GM21423 (cell line): Measurements from ENCODE around the gene BRWD1.

Experiments
- ATAC-seq: cut with Tn5 transposase; IDR thresholded peaks from one replicate; pipeline ENCODE4 v1.9.1; 2021; ENCODE audit warnings: mild to moderate bottlenecking, moderate library complexity; ENCODE audit not compliant: unreplicated experiment

The BRWD1 gene

DNA sequence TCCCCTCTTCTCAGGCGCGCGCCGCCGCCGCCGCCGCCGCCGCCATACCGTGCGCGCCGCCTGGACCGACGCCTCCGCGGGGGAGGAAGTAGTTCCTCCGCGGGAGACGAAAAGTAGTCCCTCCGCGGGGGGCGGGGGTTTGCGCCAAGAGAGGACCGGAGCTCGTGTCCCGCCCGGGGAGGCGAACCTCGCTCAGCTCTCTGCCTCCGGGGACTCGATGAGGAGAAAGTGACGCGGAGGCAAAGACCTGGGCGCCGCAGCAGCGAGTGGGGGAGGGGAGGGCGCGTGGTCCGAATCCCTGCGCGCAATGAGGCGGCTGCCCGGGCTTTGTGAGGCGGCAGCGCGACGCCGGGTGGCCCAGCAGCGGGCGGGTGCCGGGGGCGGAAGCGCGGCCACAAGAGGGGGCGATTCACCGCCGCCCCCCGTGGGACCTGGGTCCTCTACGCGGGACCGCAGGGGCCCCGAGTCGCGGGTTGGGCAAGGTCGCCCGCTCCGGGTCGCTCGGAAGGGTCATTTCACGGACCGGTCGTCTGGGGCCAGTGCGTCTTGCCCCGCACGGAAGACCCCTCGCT lies at the start of gene BRWD1:
TSS of gene BRWD1 (minus strand) at position 62 of the 572 bp plus-strand sequence. CDS start 141 bp downstream, outside the sequence.
- ATAC-seq: peak; percentile 49

DNA sequence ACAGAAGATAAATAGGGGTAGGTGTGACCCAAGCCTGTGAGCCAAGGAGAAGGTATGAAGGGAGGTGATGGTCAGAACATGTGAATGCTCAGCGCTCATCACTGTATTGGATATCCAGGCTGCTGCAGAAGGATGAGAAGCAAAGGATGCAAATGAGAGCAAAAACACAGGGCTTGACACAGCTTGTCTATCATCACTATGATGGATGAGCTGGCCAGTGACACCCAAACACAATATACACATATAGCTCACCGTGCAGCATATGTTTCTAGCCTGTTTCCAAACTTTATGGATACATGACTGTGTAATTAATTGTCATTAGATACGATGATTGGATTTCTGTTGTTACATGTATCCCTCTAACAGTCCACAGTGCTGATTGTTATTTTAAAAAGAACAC lies 49.3 kb upstream of the BRWD1 start:
- no peak for ATAC-seq

DNA sequence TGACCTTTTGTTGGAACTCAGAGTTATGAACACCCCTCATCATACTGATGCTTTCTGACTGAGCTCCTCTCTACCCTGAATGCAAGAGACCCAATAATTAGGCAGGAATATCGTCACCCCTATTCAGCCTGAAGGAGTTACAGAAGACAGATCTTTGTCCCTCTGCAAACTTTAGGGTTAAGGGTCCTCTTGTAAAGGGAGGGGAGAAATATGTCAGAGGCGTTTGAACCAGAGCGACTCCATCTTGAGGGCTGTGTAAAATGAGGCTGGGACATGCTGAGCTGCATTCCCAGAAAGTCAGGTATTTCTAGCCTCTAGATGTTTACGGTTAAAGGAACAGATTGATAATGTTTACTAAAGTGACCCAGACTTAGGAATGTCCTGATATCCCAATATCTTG lies 46.0 kb upstream of the BRWD1 start:
- ATAC-seq: no peak

DNA sequence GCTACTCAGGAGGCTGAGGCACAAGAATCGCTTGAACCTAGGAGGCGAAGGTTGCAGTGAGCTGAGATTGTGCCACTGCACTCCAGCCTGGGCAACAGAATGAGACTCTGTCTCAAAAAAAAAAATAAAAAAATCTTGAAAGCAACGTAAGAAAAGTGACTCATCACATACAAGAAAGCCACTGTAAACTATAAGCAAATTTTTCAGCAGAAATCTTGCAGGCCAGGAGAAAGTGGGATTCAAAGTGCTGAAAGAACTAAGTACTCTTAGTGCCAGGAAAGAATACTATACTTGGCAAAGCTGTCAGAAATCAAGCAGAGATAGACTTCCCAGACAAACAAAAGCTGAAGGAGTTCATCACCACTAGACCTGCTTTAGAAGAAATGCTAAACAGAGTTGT lies 39.9 kb upstream of the BRWD1 start:
- ATAC-seq: no peak

DNA sequence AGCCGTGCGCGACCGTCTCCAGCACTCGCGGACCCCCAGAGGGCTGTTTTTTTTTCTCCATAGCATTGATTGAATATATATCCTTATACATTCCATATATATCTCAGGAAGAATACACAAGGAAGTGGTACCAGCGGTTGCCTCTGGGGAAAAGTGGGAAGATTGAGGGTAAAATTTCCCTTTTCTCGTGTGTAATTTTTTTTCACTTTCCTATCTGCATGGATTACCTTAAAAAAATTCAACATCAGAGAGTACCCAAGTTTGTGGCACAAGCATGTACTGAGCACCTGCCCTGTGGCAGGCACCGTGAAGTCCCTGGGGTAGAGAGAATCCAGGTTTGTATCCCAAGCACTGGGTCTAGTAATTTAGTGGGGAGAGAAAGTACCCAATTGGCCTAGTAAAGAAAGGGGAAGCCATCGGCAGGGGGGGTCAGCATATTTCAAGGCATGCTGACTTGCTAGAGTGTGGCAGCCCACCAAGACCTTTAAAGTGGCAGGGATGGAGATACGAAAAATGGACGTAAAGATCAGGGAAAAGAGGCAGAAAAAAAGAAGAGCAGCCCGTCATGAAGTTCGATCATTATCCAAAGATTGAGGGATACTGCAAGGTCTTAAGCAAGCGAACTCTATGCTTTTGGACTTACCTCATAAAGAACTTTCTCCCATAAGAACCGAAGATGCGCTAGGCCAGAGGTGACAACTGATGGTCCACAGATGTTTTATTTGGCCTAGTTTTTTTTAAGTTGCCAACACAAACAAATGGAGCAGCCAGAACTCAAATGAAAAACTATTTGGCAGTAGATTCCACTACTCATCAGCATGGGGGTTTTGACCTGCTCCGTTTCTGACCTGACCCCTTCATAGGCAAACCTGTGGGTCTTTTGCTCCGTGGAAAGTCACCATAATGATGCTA lies 36.9 kb upstream of the BRWD1 start:
- ATAC-seq: no peak

DNA sequence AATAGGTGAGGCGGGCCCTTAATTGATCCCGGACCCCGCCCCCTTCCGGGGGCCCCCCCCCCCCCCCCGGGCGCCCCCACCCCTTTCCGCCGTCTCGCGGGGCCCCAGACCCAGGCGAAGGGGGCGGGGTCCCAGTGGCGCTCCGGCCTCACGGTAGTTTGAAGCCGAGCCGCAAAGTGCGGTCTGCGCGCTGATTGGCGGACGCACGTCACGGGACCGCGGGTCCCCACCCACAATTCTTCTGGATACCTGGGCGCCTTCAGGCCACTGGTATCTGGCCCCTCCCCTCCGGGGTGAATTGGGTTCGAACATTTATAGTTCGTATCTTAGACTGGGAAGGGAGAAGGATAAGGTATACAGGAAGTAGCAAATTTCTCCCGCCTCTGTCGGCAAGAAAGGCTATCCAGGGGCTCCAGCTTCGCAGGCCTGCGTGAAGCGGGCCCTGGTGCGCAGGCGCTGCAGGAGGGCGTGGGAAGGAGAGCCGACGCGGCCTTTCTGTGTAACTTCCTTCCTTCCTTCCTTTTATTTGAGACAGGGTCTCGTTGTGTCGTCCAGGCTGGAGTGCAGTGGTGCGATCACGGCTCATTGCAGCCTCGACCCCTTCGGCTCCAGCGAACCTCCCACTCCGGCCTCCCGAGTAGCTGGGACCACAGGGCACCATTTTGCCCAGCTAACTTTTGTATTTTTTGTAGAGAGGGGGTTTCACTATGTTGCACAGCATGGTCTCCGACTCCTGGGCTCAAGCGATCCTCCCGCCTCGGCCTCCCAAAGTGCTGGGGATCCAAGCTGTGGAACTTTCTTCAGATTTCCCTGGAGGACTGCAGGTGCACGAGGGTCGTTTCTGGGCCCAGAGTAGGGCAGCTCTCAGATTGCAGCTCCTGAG lies 36.0 kb upstream of the BRWD1 start:
- ATAC-seq: peak; percentile 84

DNA sequence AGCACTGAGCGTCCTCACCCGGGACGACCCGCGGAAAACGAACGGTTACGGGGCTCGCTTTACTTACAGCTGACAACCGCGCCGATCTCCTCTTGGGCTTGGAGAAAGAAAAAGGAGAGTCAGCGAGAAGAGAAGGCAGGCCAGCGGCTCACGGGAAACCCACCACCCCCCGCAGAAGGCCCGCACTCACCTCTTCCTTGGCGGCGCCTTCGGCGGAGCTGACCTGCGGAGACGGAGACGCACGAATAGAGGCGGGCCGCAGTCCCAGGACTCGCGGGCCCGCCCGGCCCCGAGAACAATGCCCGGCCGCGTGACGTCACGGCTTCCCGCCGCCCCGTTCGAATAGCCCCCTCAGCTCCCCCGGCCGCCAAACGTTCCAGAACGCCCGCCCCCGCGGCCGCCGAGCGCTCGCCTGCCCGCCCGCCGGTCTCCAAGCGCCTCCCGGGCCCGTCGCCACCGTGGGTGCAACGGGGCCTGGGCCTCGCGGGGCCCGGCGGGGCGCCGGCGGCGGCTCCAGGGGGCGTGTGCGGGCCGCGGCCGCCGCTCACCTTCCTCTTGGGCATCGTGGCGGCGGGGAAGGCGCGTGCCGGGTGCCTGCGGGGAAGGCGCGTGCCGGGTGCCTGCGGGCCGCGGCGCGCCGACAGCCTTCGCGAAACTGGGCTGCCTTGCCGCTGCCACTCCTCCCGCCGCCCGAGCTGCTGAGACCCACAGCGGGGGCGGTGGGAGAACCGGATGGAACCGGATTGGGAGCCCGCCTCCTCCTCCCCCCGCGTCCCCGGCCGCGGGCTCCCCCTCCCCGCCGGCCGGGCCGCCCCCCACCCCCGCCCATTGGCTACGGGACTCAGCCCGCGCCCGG lies 35.2 kb upstream of the BRWD1 start, which contains the start of gene HMGN1:
TSS of gene HMGN1 (minus strand) at position 734 of the 856 bp plus-strand sequence. CDS start at position 563, 171 bp downstream.
- peak; percentile 49 for ATAC-seq

DNA sequence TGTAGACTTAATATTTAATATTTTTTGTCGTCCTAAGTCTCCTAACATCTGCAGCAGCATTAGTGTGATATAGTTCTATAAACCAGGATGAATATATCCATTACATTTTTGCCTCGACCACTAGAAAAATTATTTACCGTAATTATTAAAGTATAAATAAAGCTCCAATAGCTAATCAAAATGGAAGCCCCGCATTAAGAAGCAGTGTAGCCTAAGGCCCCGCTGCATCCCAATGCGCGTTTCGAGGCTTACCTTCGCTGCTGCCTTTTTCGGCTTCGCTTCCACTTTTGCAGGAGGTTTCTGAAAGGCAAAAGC lies 34.6 kb upstream of the BRWD1 start:
- no peak for ATAC-seq

DNA sequence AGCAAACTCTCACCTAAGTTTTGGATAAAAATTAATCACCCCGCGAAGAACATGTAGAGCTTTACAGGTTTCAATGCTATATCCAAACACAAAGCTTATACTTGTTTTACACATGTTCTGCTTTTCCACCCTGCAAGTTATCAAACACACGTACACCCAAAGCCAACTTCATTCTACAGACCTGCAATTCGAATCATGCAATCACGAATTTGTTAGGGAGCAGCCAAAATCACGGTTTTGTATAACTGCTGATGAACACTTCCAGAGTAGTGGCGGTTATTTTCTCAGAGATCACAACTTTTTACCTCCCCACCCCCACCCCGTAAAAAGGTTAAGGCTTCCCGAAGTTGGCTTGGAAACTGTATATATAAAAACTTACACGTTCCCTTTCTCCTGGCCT lies 34.1 kb upstream of the BRWD1 start:
- ATAC-seq: no peak

DNA sequence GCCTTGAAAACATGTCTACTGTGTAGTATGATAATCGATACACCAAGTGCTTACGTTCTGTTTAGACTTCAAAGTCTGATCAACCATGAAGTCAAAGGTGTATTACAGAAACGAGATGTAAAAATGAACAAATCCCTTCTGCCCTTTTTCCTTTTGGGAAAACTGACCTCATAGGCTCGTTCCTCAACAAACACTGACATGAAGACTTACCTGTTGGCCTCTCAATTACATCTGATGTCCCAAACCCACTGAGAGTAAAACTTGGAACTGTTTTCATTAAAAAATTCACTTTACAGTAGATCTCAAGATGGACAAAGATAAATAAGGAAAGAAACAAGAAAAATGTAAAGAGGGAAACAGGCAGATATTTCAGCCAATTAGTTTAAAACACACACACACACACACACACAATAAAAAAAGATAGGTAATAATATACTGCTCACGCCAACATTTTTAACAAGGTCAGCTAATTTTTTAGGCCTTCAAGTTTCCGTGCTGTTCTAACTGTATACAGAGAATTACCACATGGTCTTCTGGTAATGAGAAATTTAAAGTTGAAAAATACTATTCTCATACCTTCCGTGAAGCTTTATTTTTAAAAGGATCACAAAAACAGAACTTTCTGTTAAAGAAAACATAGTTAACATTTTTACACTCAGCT lies 33.4 kb upstream of the BRWD1 start:
- ATAC-seq: no peak

DNA sequence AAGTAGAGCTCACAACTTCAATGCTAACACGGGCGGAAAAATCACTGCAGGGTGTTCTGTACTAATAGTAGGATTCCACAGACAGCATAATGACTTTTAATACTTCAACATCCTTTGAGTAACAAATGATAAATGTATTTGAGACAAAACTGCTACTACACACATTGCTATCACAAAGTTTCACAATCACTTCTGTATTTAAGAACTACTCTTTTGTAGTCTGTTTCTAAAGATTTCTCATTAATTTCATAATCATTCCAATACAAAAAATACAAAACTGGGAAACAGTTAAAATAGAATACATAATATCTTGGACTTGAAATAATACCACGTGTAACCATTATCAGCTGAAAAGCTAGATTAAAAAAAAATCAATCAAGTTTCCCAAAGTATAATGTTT lies 32.8 kb upstream of the BRWD1 start:
- no peak for ATAC-seq

DNA sequence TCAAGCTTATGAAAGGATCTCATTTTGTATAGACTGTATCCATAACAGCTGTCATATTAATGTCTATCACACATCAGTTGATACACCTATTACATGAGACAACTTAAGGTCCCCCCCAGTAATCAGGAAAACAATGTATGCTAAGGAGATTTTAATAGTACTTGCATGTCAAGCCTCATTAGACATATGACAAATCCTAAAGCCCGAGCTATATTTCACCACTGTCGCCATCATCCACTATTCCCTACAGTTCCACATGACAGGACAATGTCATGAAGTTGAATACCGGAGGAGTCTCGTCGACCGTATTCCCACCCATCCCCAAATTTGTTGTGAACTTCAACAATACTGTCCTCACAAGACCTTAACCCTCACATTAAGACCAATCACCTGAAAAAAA lies 32.0 kb upstream of the BRWD1 start:
- ATAC-seq: no peak

DNA sequence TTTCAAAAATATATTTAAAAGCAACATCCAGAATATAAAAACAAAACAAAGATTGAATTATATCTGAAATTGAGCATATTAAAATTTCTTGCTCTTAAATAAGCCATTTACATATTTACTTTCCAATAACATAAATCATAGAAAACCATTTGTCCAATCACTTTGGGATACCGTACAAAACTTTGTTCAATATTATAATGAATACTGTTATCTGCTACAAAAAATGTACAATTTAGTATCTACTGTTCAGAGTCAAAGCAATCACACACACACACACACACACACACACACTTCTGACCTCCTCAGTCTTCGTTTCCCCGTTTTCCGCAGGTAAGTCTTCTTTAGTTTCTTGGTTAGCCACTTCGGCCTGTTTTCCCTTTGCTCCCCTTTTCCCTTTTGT lies 31.4 kb upstream of the BRWD1 start:
- ATAC-seq: no peak

DNA sequence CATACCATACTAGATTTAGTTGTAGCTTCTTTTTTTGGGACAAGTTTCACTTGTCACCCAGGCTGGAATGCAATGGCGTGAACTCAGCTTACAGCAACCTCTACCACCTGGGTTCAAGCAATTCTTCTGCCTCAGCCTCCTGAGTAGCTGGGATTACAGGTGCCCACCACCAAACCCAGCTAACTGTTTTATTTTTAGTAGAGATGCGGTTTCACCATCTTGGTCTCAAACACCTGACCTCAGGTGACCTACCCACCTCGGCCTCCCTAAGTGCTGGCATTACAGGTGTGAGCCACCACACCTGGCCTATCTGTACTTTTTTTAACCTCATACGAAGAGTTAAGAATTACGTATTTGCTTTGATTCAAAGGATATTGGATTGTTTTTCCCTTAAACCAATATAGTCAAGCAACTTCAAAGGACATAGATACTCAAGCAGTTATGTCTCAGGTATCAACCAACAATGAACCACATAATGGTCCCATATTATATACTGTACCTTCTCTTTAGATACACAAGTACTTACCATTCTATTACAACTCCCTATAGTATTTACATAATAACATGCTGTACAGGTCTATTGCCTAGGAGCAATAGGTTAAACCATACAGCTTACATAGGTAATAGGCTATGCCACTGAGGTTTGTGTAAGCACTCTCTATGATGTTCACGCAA lies 28.0 kb upstream of the BRWD1 start:
- no peak for ATAC-seq

DNA sequence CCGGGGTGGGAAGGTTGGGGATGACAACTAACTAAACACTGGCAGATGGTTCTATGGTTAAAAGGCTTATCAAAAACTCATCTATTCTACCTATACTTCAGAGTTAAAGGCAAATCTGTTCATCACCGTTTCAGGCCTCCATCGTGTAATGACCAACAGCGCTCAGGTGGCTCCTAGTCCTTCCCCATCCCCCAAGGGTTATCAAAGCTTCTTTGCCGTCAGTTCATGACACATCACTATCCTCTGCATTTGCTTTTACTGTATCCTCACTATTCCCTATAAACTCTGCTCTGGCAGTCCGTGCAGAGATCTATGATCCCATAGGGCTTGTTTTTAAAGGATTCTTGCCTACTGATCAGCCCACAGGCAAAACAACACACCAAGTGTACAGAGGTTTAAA lies 27.3 kb upstream of the BRWD1 start:
- no peak for ATAC-seq

DNA sequence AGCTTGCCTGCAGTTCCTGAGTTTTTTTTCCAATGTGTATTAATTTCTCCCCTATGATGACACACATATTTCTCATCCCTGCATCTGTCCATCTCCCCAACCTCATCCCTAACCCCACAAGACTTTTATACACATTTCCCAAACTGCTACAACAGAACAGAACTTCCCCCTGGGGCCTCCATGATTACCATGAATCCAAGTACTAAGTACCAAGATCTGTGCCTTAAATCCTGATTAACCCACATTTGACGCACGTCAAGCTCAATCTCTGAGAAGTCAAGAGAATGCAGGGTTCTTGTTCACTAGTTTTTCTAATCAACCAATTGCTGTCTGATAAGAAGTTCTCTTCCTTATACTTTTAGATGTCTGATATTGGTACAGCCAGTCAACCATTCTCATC lies 25.8 kb upstream of the BRWD1 start:
- no peak for ATAC-seq

DNA sequence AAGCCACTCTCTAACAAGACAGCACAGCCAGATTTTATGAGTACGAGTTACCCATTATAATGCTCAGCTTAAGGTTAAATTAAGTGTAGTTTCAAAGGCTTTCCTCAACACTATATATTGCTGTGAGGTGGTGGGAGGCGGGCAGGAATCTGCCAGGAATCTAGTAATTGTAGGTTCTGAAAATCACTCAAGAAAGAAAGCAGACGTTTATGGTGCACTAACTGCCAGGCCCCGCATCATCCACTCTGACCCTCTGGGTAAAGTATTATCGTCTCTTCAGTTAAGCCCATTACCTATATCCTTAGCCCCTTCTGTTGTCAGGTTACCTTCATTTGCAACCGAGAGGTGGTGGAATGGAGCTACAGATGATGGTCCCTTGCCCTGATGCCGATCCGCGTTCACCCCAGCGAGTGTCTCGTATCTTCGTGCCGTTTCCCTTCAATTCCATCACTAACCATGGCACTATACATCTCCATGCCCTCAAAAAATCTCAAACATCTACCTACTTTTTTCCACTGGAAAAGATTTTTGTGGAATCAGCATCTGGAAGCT lies 23.1 kb upstream of the BRWD1 start:
- no peak for ATAC-seq

DNA sequence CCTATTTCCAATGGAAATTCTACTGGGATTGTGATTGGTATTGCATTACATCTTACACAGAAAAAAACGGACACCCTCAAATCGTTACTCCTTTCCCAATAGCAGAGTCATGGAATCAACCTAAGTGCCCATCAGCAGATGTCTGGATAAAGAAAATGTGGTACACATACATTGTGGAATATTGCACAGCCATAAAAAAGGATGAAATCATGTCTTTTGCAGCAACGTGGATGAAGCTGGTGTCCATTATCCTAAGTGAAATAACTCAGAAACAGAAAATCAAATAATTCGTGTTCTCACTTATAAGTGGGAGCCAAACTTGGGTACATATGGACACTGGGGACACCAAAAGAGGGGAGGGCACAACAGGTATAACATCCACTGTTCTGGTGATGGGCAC lies 21.2 kb upstream of the BRWD1 start:
- ATAC-seq: no peak

DNA sequence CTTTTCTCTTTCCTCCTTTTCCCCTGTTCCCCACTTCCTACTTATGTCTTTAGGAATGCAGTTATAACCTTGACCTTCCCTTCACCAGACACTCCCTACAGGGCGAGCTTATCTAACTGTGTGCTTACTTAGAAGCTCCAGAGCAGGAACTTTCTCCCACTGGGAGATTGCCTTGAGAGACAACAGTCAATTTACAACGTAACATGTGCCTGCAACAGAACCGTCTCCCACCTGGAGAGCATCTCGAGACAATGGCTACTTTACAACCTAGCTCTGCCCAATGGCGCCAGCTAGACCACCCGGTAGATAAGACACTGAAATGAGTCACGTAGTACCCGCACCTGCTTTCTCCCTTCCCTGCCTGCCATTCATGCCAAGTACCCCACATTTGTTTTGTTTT lies 18.7 kb upstream of the BRWD1 start:
- no peak for ATAC-seq
